Omental fat pad (tissue), 4 donors: ENCODE results near the gene SCO1. TPM values are rescaled to one million over a fixed set of nuclear protein-coding genes. Genes with fewer than 3 reads are reported as not detected.

Experiments
- ATAC-seq: fragments of 150-250 bp; one replicate; pipeline ENCODE4 v1.9.1; 2016; ENCODE audit warnings: mild to moderate bottlenecking, moderate library complexity; ENCODE audit not compliant: low FRiP score
- DNase-seq: peaks from one replicate; pipeline ENCODE4 v3.0.0-alpha.2; 2019; ENCODE audit warnings: low spot score
- total RNA-seq, 4 donors: library from RNA; depleted of rRNA; stranded (reverse); fragments of >200 nt; gene quantifications; one replicate each; pipeline ENCODE4 v1.1.0, GENCODE V29; 2016
- TF ChIP-seq, protein P1 (sequence below), 3 donors: fragments of 450-650 bp; IDR thresholded peaks; one replicate each; pipeline ENCODE4 v1.5.1; 2016 to 2017; ENCODE audit warnings: antibody characterized with exemption in 3 of 3, mild to moderate bottlenecking in 3 of 3, moderate library complexity in 2 of 3

Gene SCO1
- total RNA-seq, 4 donors from 2014 or later = 18.0 to 35.4 (median 24.2) TPM

DNA sequence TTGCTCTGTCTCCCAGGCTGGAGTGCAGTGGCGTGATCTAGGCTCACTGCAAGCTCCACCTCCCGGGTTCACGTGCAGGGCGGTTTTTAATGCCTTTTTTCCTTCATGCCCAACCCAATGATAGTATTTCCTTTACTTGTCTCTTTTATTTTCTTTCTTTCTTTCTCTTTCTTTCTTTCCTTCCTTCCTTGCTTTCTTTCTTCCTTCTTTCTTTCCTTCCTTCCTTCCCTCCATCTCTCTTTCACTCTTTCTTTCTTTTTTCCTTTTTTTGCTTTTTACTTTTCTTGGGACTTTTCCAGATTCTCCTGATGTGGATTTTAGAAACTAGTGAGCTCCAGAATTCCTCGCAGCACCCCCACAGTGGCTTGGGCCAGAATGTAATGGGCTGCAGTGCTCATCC lies 43.3 kb downstream of the SCO1 start:
- ATAC-seq (no peak), DNase-seq (no peak)
- TF ChIP-seq, protein P1, sequence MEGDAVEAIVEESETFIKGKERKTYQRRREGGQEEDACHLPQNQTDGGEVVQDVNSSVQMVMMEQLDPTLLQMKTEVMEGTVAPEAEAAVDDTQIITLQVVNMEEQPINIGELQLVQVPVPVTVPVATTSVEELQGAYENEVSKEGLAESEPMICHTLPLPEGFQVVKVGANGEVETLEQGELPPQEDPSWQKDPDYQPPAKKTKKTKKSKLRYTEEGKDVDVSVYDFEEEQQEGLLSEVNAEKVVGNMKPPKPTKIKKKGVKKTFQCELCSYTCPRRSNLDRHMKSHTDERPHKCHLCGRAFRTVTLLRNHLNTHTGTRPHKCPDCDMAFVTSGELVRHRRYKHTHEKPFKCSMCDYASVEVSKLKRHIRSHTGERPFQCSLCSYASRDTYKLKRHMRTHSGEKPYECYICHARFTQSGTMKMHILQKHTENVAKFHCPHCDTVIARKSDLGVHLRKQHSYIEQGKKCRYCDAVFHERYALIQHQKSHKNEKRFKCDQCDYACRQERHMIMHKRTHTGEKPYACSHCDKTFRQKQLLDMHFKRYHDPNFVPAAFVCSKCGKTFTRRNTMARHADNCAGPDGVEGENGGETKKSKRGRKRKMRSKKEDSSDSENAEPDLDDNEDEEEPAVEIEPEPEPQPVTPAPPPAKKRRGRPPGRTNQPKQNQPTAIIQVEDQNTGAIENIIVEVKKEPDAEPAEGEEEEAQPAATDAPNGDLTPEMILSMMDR (IDR thresholded peaks at IDR 0.05) = no peak

DNA sequence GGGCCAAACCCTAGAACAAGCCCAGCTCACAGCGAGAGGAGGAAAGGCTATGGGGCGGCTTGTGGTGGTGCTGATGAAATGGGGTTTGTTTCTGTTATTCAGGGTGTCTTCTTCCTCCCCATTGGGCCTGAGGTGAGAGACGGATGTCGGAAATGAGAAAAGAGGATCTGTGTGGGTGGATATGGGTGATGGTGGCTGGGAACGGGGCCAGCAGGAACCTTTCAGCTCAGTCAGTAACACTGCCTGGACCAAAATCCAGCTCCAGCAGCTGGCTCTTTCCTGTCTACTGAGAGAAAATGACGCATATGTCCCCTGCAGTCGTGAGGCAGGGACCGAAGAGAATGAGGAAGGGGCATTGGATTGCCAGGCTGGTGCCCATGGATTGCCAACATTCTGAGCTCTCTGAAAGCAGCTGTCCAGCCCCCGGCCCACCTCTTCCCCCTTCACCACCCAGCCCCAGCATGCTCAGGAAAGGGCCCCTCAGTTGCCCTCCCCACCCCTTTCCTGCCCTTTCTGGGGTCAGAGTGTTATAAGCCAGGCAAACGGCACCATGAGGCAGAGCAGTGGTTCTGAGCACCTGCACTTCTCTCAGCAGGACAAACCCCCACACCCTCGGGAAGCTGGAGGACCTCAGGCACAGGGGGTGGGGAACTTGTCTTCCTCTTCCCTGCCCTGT lies 44.2 kb downstream of the SCO1 start:
- DNase-seq = no peak
- TF ChIP-seq, protein P1 (IDR thresholded peaks at IDR 0.05) = no peak
- ATAC-seq = no peak

DNA sequence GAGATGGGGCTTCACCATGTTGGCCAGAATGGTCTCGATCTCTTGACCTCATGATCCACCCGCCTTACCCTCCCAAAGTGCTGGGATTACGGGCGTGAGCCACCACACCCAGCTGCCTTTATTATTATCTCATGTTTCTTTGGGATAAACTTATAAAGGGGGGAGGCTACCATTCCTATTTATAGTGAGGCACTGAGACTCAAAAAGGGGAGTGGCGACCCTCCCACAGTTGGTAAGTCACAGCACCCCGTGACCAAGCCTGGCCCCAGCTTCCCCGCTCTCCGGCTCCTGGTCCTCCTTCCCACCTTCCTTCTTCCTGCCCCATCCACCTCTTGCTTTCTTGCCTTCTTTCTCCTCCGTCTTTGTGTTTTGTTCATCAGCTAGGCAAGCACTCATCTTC lies 45.4 kb downstream of the SCO1 start:
- TF ChIP-seq, protein P1 (IDR thresholded peaks at IDR 0.05) = no peak
- DNase-seq (no peak), ATAC-seq (no peak)

DNA sequence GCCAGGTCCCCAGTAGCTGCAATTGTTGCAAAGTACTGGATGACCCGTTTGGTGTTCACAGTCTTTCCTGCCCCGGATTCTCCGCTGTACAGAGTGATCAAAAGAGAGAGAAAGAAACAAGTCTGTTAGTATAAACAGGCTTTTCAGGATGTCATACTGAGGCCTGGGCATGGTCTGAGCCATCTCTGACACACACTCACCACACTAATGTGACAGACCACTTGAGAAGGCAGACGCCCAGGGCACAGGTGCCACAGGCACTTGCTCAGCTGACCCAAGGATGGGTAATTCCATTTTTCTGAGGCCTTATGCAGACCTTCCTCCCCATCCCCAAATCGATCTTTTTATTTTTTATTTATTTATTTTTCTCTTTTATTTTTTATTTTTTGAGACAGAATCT lies 47.7 kb downstream of the SCO1 start:
- ATAC-seq = no peak
- DNase-seq = no peak
- TF ChIP-seq, protein P1 (IDR thresholded peaks at IDR 0.05) = no peak

DNA sequence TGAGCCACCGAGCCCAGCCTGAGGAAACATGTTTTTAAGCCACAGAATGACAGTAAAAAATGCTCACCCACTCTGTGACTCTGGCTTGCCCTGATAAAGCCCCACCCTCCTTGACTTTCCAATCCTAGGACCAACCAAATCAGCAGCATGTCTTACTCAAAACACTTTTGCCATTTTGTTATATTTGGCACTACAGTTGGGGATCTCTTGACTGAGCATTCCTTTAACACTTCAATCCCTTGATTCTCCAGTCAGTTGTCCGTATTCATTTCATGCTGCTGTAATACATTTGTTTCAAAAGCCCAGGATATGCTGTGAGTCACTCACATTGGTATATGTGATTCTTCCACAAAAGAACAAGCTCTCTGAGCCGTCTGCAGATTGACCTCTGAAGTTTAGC lies 48.4 kb downstream of the SCO1 start:
- no peak for DNase-seq
- ATAC-seq = no peak
- TF ChIP-seq, protein P1 (IDR thresholded peaks at IDR 0.05) = no peak

DNA sequence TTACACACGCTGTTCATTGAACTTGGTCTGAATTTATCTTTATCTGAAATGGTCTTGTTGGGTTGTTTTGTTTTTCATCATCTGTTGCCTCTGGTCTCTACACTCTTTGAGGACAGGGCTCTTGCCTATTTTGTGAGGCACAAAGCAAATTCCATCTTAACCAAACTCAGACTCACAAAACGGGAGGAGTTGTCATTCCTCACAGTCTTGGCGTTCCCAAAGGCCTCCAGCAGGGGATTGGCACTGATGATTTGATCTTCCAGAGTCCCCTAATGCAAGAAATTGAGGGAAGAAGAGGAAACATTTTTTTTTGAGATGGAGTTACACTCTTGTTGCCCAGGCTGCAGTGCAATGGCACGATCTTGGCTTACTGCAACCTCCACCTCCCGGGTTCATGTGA lies 49.0 kb downstream of the SCO1 start:
- TF ChIP-seq, protein P1 (IDR thresholded peaks at IDR 0.05) = no peak
- DNase-seq (no peak), ATAC-seq (no peak)

DNA sequence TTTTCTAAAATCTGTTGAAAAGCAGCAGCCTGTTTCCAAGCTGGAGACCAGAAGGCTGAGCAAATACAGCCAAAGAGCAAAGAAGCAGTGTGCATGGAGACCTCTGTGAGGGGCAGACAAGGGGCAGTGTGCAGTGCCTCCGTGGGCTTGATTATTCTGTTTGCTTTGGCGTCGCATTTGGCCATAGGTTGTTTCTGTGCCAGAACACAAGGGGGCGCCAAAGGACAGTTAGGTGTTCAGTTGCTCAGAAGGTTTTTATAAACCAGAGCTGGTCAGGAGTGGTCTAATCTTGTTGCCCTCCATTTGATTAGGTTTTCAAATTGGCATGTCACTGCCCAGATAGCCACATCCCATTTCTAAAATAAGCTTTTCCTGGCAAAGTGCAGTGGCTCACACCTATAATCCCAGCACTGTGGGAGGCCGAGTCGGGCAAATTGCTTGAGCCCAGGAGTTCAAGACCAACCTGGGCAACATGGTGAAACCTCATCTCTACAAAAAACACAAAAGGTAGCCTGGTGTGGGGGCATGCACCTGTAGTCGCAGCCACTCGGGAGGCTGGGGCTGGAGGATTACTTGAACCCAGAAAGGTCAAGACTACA lies 50.8 kb downstream of the SCO1 start:
- TF ChIP-seq, protein P1 (IDR thresholded peaks at IDR 0.05) = peak in 1 of 3 donors; percentile 68
- ATAC-seq (peak; percentile 75), DNase-seq (peak; percentile 60)
